Stimulated activated CD8-positive, alpha-beta memory T cell treated with anti-CD3 and anti-CD28 coated beads, Interleukin-2, amount 100 ng/mL, for 48 hours (primary cell): Measurements from ENCODE around the gene DMWD.
"Not testable (repeated sequence)": the region's sequence is repeated elsewhere in the genome, so short reads cannot be mapped to it uniquely, and the experiment has no call there.

Experiments used
- DNase-seq, 2 donors: peaks; one replicate each; pipeline ENCODE4 v3.0.0-alpha.2; 2020; ENCODE audit warnings: low read depth in 2 of 2

Gene DMWD

GRCh38 chr19:45816236-45817009 lies 23.8 kb upstream of the DMWD start:
- no peak for DNase-seq

GRCh38 chr19:45815481-45816216 lies 23.0 kb upstream of the DMWD start:
- DNase-seq: no peak

- DNase-seq: no peak
Observed at GRCh38 chr19:45814851-45815480, 22.3 kb upstream of the DMWD start, which contains the start of gene RSPH6A. TSS of gene RSPH6A (minus strand) at chr19:45815308. CDS start at chr19:45815176, 132 bp downstream.

- no peak for DNase-seq
Observed at GRCh38 chr19:45814166-45814780, 21.6 kb upstream of the DMWD start.

GRCh38 chr19:45812297-45812696 lies 19.7 kb upstream of the DMWD start:
- DNase-seq: no peak

- no peak for DNase-seq
Observed at GRCh38 chr19:45809643-45810159, 17.1 kb upstream of the DMWD start.

GRCh38 chr19:45805719-45806118 lies 13.1 kb upstream of the DMWD start:
- DNase-seq: no peak

- DNase-seq: no peak
Observed at GRCh38 chr19:45804959-45805230, 12.2 kb upstream of the DMWD start.

GRCh38 chr19:45804140-45804958 lies 11.7 kb upstream of the DMWD start:
- DNase-seq: no peak

GRCh38 chr19:45801603-45802175 lies 9.0 kb upstream of the DMWD start:
- no peak for DNase-seq

GRCh38 chr19:45800070-45800553 lies 7.5 kb upstream of the DMWD start:
- DNase-seq: no peak

GRCh38 chr19:45799541-45799940 lies 6.9 kb upstream of the DMWD start:
- not testable (repeated sequence) for DNase-seq

GRCh38 chr19:45798995-45799517 lies 6.4 kb upstream of the DMWD start:
- DNase-seq: peak in 1 of 2 donors; percentile 38

GRCh38 chr19:45794627-45795026 lies 2.0 kb upstream of the DMWD start:
- no peak for DNase-seq

- DNase-seq: no peak
Observed at GRCh38 chr19:45793876-45794275, 1.2 kb upstream of the DMWD start.

- no peak for DNase-seq
Observed at GRCh38 chr19:45793178-45793564, 526 bp upstream of the DMWD start.

- no peak for DNase-seq
Observed at GRCh38 chr19:45791744-45792469, 738 bp downstream of the DMWD start.

- no peak for DNase-seq
Observed at GRCh38 chr19:45790942-45791341, 1.7 kb downstream of the DMWD start.

- DNase-seq: no peak
Observed at GRCh38 chr19:45789035-45789786, 3.4 kb downstream of the DMWD start.
